ENCODE measurements around the gene ELFN2.

The ELFN2 gene

DNA sequence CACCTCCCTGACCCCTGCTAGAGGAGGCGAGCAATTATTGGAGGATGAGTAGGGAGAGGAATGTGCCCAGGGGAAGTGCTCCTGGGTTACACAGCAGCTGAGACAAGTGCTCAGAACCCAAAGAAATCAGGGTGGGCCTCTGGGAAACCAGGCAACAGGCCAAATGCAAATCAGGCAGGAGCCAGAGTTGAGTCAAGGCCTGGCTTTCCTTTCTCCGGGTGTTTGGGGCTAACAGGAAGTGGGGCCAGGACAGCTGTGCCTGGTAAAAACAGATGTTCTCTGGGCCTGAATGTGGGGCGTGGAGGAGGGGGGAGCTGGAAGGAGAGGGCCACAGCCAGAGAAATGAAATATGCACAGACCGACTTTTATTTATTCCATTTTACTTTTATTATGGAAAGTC, 36.9 kb upstream of the ELFN2 start:
- TF ChIP-seq POLR2A (IDR thresholded peaks at IDR 0.05; ENCODE audit: low read depth, low read length), result no peak
- no peak for TF ChIP-seq POLR2AphosphoS5 (IDR thresholded peaks at IDR 0.05; ENCODE audit: low read depth, low read length)
- TF ChIP-seq TAF1 (IDR thresholded peaks at IDR 0.05; ENCODE audit: borderline replicate concordance, low read depth, low read length), result no peak
- FAIRE-seq, result peak; percentile 92
- peak; percentile 60 for DNase-seq (ENCODE audit: insufficient read length)

DNA sequence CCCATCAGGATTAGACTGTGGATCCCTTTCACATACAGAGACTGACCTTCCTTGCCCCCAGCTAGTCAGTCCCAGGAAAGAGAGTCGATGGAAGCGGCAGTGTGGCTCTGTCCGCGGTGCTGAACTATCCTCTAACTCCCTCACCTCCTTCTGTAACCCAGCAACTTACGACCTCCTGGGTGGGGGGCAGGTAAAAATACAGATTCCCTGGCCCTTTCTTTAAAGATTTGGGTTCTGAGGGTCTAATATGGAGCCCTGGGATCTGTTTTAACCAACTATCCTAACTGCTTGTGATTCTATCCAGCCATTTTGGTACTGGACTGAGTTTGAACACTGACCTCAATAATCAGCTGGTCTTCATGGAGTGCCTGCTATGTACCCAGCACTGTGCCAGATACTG, 35.7 kb upstream of the ELFN2 start:
- DNase-seq (ENCODE audit: insufficient read length), result no peak

DNA sequence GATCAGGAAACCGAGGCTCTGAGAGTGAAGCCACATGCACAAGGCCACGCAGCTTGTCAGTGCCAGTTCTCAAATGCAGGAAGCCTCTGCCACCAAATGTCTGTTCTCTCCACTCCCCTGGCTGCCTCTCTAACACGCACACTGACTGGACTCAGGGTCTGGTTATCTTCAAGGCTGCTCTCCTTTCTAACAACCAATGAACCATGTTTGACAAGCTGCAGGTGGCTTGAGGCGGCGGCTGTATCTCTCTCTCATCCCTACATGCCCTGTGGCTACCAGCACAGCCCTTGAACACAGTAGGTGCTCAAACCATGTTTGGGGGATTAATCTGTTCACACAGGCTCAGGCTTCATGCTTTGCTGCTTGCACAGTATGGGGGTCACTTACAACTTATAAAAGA, 35.2 kb upstream of the ELFN2 start:
- no peak for FAIRE-seq
- DNase-seq (ENCODE audit: insufficient read length), result no peak
- TF ChIP-seq TAF1 (IDR thresholded peaks at IDR 0.05; ENCODE audit: borderline replicate concordance, low read depth, low read length), result no peak
- TF ChIP-seq POLR2AphosphoS5 (IDR thresholded peaks at IDR 0.05; ENCODE audit: low read depth, low read length), result no peak
- TF ChIP-seq POLR2A (IDR thresholded peaks at IDR 0.05; ENCODE audit: low read depth, low read length), result no peak

More for the DNA sequence above, 35.7 kb upstream of the ELFN2 start:
- FAIRE-seq, result no peak
- TF ChIP-seq POLR2A (IDR thresholded peaks at IDR 0.05; ENCODE audit: low read depth, low read length), result no peak
- no peak for TF ChIP-seq TAF1 (IDR thresholded peaks at IDR 0.05; ENCODE audit: borderline replicate concordance, low read depth, low read length)
- no peak for TF ChIP-seq POLR2AphosphoS5 (IDR thresholded peaks at IDR 0.05; ENCODE audit: low read depth, low read length)

DNA sequence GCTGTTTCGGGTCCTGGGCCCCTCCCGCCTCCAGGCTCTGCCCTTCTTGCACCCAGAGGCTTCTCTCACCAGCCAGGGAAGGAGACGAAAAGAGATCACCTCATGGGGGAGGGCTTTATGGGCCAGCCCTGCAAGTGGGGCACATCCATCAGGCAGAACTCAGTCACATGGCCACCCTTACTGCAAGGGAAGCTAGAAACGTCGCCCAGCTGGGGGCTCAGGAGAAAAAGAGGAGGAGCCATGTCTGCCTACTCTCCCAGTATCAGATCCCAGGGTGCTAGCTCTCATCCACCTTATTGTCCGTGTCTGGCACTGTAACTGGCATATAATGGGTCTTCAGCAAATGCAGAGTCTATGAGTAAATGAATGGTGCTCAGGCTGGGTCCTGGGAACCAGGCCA, 34.7 kb upstream of the ELFN2 start:
- DNase-seq (ENCODE audit: insufficient read length) (no peak), FAIRE-seq (no peak)
- no peak for TF ChIP-seq TAF1 (IDR thresholded peaks at IDR 0.05; ENCODE audit: borderline replicate concordance, low read depth, low read length)
- no peak for TF ChIP-seq POLR2A (IDR thresholded peaks at IDR 0.05; ENCODE audit: low read depth, low read length)
- TF ChIP-seq POLR2AphosphoS5 (IDR thresholded peaks at IDR 0.05; ENCODE audit: low read depth, low read length), result no peak

DNA sequence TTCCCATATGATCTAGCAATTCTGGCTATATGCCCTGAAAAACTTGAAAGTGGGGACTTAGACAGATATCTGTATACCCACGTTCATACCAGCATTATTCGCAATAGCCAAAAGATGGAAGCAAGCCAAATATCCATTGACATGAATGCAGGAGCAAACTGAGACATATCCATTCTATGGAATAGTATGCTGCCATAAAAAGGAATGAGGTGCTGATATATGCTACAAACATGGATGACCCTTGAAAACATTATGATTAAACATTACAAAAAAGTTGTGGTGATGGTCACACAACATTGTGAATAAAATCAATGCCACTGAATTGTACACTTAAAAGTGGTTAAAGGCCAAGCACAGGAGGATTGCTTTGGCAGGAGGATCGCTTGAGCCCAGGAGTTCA, 33.4 kb upstream of the ELFN2 start:
- TF ChIP-seq TAF1 (IDR thresholded peaks at IDR 0.05; ENCODE audit: borderline replicate concordance, low read depth, low read length) (no peak), POLR2A (IDR thresholded peaks at IDR 0.05; ENCODE audit: low read depth, low read length) (no peak), POLR2AphosphoS5 (IDR thresholded peaks at IDR 0.05; ENCODE audit: low read depth, low read length) (no peak)
- FAIRE-seq (no peak), DNase-seq (ENCODE audit: insufficient read length) (no peak)

DNA sequence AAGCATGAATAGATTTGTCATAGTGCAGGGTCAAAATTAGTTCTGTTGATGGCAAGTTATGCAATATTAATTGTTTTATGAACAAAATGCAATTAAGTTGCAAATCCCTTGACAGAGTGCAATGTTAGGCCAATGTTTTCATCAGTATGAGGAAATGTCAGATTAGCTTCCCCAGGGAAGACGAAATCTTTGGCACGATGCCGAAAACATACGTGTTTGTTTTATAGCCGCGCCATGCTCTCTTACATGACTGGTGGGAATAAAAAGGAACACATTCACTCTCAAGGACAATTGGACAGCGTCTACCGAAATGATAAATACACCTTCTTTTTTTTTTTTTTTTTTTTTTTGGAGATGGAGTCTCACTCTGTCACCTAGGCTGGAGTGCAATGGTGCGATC, 31.9 kb upstream of the ELFN2 start:
- DNase-seq (ENCODE audit: insufficient read length) (no peak), FAIRE-seq (no peak)
- no peak for TF ChIP-seq POLR2AphosphoS5 (IDR thresholded peaks at IDR 0.05; ENCODE audit: low read depth, low read length)

DNA sequence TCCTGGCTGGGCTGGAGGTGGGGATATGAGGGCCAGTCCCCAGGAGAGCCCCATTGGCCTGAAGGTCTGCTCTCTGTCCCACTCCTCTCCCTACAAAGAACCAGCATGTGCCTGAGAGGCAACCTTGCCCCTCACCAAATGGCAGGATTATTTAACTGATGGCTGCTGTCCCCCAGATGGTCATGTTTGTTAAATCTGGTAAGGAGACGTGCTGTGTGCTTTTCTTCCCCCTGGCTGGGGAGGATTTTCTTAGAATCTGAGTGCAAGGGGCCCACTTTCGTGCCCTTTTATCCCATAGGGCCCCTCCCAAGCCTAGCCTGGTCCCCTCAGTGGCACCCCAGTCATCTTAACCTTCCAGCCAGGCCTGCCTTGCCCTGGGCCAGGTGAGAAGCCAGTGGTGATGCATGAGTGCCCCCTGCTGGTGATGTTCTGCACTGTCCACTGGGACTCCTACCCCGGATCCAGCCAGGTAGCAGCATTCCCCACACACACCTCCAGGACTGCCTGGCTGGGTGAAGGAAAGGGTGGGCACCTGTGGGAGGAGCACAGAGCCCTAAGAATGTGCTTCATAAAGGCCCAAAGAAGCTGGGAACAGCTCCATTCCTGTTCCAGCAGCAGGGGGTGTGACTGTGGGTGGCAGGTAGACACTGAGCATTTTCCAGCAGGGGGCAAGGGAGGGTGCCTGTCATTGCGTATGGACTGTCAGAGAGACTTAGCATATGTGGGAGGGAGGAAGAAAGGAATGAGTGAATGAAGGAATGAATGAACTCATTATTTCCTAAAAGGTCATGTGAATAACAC, 30.0 kb upstream of the ELFN2 start:
- DNase-seq (ENCODE audit: insufficient read length) (peak; percentile 80), FAIRE-seq (peak; percentile 97)
- TF ChIP-seq POLR2A (IDR thresholded peaks at IDR 0.05; ENCODE audit: low read depth, low read length) (no peak), POLR2AphosphoS5 (IDR thresholded peaks at IDR 0.05; ENCODE audit: low read depth, low read length) (no peak)

DNA sequence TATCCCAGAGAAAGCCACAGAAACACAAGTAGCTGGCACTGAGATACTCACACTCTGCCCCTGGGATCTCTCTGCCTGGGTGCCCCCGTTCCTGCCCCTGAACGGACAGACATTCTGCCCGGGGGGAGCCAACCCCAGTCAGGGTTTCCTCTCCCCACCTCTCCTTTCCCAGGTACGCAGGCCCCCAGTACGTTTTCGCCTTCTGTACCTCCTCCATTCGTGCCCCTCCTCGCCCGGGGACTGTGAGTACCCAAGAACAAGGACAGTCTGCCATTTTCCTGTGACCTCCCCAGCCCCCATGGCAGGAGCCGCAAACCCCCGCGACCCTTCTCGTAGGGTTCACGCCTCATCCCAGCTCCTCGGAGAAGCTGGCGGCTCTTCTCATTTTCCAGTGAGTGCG, 29.1 kb upstream of the ELFN2 start:
- DNase-seq (ENCODE audit: insufficient read length) (no peak), FAIRE-seq (no peak)
- TF ChIP-seq POLR2AphosphoS5 (IDR thresholded peaks at IDR 0.05; ENCODE audit: low read depth, low read length), result no peak
- no peak for TF ChIP-seq TAF1 (IDR thresholded peaks at IDR 0.05; ENCODE audit: borderline replicate concordance, low read depth, low read length)
- no peak for TF ChIP-seq POLR2A (IDR thresholded peaks at IDR 0.05; ENCODE audit: low read depth, low read length)

DNA sequence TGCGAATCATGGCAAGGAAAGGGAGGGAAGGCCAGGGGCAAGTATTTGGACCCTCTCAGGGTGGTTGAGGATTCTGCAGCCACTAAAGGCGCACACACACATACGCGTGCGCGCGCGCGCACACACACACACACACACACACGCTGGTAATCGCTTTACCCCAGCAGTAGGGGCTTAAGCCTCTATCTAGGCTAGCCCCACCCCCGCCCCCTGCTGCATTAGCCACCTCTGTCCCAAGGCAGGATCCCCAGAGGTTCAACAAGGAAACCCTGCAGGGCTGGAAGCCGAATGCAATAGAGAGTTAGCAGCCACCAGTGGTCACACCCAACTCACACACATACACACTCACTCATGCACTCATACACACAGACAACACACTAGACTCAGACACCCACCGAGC, 28.6 kb upstream of the ELFN2 start:
- TF ChIP-seq TAF1 (IDR thresholded peaks at IDR 0.05; ENCODE audit: borderline replicate concordance, low read depth, low read length), result no peak
- no peak for TF ChIP-seq POLR2A (IDR thresholded peaks at IDR 0.05; ENCODE audit: low read depth, low read length)
- TF ChIP-seq POLR2AphosphoS5 (IDR thresholded peaks at IDR 0.05; ENCODE audit: low read depth, low read length), result no peak
- no peak for DNase-seq (ENCODE audit: insufficient read length)
- no peak for FAIRE-seq

DNA sequence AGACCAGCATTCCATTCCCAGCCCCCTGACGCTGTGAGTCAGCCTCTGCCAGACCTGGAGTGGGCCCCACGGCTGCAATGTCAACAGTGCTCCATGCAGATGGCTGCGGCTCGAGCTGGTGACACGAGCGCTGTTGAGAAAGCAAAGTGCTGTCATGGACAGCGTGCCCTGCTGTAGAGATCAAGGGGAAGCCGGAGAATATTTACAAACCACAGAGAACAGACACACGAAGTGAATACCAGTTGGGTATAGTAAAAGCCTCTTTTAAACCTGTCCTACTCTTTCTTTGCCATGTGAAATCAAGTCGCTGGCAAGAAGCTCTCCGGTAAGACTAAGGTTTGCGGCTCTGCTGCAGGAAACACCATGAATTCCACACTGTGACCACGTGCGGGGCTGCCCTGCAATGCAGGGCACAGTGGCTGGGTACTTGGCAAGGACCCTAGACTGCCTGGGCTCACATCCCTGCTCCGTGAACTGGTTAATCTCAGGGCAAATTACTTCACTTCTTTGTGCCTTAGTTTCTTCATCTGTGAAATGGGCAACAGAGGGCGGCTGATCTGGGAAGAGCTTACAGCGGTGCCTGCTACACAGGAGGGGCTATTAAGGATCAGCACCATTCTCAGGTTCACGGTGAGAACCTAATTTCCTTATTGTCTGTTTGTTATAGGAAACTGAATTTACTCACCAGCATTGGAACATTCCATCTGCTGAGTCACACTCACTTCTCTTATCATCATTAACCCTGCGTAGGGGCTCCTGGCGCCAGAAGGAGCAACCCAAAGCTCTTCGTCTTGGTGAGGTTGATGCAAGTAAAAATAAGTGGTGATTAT, 27.8 kb upstream of the ELFN2 start:
- TF ChIP-seq POLR2A (IDR thresholded peaks at IDR 0.05; ENCODE audit: low read depth, low read length) (no peak), TAF1 (IDR thresholded peaks at IDR 0.05; ENCODE audit: borderline replicate concordance, low read depth, low read length) (no peak), POLR2AphosphoS5 (IDR thresholded peaks at IDR 0.05; ENCODE audit: low read depth, low read length) (no peak)
- FAIRE-seq (no peak), DNase-seq (ENCODE audit: insufficient read length) (no peak)

DNA sequence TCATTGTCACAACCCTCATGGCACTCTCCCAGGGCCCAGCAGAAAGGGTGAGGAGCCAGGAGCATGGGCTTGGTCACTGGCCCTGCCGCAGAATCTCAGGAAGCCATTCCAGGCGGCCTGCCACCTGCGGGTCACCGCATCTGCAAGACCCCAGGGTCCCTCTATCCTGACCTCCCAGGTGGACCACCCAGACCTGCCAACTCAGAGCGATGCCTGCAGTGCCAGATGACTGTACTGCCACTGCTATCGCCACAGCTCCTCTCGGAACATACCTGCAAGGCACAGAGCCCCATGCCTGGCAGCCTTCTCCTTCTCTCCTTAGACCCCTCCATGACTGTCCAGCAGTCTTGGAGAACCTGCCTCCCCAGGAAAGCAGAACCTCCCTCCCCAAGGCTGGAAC, 26.4 kb upstream of the ELFN2 start:
- FAIRE-seq (no peak), DNase-seq (ENCODE audit: insufficient read length) (no peak)
- TF ChIP-seq POLR2A (IDR thresholded peaks at IDR 0.05; ENCODE audit: low read depth, low read length) (no peak), TAF1 (IDR thresholded peaks at IDR 0.05; ENCODE audit: borderline replicate concordance, low read depth, low read length) (no peak), POLR2AphosphoS5 (IDR thresholded peaks at IDR 0.05; ENCODE audit: low read depth, low read length) (no peak)

DNA sequence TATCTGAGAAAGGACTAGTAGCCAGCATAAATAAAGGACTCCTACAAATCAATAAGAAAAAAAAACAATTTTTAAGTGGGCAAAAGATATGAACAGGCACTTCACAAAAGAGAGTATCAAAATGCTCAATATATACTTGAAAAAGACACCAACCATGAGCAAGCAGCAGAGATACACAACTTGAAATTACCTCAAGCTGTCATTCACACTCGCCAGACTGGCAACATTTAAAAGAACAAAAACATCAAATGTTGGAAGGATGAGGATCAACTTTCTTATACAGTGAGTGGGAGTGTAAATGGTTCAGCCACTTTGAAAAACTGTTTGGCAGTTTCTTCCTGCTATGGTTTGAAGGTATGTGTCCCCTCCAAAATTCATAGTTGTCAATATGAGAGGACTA, 23.9 kb upstream of the ELFN2 start:
- DNase-seq (ENCODE audit: insufficient read length), result no peak
- no peak for FAIRE-seq
- no peak for TF ChIP-seq POLR2AphosphoS5 (IDR thresholded peaks at IDR 0.05; ENCODE audit: low read depth, low read length)
- TF ChIP-seq TAF1 (IDR thresholded peaks at IDR 0.05; ENCODE audit: borderline replicate concordance, low read depth, low read length), result no peak
- TF ChIP-seq POLR2A (IDR thresholded peaks at IDR 0.05; ENCODE audit: low read depth, low read length), result no peak
